HG03280 (cell line): ENCODE results near the gene PPP2R3B.

Experiments used
- ATAC-seq: cut with Tn5 transposase; IDR thresholded peaks from one replicate; pipeline ENCODE4 v1.9.1; 2021; ENCODE audit warnings: mild to moderate bottlenecking, moderate library complexity; ENCODE audit not compliant: unreplicated experiment

The PPP2R3B gene

DNA sequence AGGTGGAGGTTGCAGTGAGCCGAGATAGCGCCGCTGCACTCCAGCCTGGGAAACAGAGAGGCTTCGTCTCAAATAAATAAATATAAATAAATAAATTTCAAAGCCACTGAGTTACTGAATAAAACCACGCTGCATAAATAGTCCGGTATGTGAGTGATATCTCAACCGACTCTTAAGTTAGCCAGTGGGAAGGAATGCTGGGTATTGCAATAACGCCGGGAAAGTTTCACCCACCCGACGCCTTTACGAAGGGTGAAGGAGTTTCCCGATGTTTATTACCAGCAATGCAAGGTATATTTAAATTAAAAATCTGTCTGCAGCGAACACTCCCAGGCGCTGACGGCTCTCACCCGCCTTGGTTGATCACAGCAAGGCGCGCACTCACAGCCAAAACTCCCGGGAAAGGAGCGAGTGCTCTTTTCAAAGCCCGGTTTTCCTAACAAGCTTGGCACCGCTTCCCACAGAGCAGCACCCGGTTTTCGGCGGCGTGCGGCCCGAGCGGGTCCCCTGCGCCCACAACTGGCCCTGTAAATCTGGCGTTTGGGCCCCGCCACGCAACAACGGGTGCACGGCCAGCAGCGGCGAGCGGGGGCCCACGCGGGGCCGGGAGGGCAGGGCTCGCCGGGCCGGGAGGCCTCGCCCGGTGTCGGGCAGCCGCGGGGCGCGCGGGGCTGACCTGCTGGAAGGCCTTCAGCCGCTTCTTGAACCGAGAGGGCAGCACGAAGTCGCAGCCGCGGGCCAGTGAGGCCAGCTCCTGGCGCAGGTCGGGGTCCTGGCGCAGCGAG lies 13.7 kb downstream of the PPP2R3B start:
- ATAC-seq: no peak

DNA sequence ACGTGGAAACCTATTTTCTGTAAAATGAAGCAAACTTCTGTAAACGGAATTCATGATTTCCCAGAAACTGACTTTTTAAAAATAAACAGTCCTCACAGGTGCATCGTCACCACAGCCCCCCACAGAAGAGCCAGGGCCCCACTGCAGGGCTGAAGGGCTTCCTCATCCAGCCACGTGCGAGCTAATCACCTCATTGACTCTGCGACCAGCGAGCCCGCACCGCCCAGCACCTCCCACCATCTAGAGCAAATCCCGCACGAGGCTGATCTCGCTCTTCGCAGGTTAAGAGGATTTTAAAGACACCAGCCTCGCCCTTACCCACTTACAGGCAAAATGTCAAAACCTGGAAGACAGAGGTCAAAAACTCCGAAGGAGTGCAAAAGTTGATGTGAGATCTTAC lies 14.8 kb downstream of the PPP2R3B start:
- ATAC-seq: no peak

DNA sequence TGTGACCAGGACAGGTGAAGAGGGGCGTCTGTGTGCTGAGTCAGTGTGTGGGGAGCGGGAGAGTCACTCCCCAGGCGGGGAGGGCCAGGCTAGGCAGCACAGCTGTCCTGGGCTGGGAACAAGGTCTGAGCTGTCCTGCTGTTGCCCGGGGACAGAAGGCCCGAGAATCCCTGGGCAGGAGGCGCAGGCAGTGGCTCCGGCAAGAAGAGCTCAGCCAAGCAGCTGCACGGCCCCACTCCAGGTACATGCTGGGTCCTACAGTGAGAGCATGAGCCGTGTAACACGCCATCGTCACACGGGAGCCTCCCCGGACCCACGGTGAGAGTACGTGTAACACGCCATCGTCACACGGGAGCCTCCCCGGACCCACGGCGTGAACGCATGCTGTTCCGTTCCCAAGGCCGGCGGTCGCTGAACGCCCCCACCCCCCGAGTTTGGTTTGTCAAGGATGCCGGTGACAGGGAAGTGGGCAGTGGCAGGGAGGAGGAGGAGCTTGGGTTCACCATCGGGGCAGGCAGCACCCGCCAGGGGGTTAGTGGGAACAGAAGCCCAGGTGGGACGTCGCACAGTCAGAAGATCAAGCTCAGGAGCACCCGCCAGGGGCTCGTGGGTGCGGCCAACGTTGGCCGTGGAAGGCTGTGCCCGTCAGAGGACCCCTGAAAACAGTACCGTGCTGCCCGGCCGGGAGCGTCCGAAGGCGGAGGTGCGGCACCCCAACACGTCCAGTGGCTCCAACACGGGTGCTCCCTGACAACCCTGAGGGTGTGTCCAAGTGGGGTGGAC lies 15.6 kb downstream of the PPP2R3B start:
- no peak for ATAC-seq

DNA sequence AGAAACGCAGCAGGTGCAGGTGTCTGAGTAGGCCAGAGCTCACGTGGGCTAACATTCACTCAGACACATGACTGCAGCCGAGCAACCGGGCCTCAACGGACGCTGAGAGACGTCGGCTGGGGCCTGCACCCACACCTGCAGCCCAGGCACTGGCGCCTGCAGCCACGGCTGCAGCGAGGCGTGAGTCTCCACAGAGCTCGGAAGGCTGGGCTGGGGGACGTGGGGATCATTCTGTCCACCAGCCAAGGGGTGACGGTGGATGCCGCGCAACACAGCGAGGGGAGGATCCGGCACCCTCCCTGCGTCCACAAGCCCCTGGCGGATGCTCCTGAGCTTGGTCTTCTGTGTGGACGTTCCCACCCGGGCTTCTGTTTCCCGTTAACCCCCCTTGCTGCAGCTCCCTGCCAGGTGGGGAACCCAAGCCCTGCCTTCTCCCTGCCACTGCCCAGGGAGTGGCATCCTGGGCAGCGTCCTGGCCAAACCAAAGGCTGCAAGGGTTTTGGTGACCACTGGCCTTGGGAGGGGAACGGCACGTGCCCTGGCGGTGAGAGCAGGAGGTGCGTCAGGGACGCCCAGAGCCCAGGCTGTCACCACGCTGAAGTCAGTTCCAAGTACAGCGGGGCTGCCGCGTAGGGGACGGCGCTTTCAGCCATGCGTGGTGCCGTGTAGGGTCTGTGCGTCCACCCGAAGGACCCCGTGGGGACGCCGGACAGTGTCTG lies 16.3 kb downstream of the PPP2R3B start:
- ATAC-seq: no peak

DNA sequence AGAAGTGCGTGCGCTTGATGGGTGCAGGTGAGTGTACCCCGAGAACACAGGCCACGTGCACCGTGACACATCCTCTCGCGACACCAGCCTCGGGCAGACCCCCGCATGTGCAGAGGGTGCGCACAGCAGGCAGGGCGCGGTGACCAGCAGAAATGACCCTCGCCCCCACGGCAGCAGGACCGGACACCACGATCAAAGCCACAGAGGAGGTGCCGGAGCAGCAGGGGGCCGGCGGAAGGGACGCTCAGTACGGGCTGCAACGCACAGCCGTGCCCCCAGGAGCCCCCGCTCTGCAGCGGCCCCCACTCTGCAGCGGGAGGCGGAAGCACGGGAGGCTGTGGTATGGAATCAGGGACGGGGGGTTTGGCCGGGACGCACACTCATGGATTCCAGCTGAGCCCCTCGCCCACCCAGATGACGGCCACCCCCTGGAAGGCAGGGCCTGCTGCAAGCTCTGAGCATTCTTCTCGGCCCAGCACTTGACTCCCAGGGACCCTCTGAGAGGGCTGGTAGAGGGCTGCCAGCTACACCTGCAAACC lies 17.1 kb downstream of the PPP2R3B start:
- ATAC-seq: no peak

DNA sequence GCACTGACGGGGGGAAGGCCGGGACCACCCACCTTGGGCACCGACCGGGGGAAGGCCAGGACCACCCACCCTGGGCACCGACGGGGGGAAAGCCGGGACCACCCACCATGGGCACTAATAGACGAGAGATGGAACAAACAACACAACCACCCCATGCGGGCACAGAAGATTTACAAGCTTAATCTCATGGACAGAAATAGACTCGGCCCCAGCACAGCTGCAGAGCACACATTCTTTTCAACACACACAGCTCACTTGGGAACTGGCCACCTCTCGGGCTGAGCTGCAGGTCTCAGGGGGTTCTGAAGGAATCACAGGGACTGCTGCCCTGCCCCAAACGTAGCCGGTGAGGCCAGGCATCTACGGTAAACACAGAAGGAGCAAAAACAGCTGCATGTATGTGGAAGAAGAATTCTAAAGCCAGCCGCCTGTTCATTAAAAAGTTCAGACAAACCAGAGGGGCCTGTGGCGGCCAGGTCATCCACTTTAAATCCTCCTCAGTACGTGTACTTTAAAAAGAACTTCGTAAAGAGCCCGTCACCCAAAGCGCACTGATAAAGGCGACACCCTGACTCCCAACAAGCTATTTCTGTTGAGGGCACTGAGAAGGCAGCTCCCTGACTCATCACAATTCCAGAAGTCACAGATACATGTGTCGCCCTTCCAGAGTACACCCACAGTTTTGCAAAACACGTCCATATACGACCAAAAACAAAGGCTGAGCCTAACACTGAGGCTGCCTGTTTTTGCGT lies 17.7 kb downstream of the PPP2R3B start:
- no peak for ATAC-seq

DNA sequence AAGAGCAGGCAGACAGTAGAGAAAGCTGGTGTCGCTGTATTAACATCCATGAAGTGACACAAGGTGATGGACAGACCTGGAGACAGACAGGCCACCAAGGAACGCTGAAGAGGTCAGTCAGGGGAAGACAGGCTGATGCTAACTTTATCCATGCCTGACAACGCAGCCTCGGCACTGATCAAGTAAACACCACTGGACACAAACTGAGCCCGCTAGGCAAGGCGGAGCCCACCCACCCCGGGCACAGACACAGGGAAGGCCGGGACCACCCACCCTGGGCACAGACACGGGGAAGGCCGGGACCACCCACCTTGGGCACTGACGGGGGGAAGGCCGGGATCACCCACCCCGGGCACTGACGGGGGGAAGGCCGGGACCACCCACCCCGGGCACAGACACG lies 18.8 kb downstream of the PPP2R3B start:
- no peak for ATAC-seq

DNA sequence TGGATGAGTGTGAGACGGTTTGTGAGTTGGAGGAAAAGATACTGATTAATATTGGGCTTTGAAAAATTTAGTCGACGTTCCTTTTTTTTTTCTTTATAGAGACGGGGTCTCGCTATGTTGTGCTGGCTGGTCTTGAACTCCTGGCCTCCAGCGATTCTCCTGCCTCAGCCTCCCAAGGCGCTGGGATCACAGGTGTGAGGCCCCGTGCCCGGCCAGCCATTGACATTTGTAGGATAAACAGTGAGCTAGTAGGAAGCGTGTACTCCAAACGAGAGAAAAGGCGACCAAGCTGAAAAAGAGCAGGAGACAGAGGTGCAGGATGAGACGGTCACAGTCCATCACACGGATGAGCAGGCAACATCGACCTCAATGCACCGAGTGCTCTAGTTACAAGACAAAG lies 19.4 kb downstream of the PPP2R3B start:
- no peak for ATAC-seq

DNA sequence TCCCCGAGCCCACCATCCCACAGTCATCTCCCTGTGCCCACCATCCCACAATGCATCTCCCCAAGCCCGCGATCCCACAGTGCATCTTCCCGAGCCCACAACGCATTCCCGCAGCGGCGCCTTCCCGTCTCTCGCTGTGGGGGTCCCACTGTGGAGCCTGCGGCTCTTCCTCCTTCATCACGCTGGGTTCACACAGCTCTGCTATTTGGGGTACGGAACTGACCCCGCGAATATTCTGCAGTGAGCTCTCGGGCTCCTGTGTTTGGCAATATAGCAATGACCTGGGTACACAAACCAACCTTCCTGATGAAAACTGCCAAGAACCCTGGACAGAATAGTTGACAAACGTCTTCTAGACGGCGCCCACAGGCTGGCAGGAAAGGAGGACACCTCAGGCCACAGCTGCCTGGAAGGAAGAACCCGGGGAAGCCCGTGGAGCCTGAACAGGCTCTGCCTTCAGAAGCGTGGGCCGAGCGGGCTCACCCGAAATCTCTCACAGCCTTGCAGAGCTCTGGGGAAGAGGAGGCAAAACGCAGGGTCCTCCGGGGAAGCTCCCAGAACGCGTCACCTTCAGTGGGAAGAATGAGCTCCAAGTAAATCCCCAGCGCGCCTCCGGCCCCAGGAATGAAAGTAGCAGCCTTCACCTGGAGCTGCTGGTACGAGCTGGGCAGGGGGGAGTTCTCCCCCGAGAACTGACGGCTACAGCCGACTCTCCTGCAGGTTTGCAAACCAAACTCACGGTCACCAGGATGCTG lies 22.9 kb downstream of the PPP2R3B start:
- no peak for ATAC-seq

DNA sequence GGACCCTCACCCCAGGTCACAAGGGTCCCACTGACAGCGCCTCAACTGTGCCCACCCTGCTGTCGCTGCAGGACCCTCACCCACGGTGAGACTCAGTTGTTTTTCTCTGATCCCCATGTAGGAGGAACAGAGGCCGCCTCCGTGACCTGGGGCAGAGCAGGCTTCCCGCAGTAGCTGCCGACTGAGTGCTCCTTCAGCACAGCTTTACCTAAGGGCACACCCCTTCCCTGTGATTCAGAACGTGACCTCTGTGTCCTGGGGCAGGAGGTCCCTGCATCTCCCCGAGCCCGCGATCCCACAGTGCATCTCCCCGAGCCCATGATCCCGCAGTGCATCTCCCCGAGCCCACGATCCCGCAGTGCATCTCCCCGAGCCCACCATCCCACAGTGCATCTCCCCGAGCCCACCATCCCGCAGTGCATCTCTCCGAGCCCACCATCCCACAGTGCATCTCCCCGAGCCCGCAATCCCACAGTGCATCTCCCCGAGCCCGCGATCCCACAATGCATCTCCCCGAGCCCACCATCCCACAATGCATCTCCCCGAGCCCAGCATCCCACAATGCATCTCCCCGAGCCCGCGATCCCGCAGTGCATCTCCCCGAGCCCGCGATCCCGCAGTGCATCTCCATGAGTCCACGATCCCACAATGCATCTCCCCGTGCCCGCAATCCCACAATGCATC lies 23.6 kb downstream of the PPP2R3B start:
- ATAC-seq: no peak

DNA sequence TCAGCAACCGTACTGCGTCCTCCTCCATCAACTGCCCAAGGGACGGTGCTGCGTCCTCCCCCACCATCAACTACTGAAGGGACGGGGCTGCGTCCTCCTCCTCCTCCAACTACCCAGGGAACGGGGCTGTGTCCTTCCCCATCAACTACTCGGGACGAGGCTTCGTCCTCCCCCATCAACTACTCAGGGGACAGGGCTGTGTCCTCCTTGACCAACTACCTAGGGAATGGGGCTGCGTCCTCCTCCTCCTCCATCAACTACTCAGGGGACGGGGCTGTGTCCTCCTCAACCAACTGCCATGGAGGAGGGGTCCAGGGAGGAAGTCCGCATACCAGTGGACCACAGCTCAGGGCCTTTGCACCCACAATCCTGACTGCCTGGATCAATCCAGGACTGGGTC lies 24.4 kb downstream of the PPP2R3B start:
- no peak for ATAC-seq

DNA sequence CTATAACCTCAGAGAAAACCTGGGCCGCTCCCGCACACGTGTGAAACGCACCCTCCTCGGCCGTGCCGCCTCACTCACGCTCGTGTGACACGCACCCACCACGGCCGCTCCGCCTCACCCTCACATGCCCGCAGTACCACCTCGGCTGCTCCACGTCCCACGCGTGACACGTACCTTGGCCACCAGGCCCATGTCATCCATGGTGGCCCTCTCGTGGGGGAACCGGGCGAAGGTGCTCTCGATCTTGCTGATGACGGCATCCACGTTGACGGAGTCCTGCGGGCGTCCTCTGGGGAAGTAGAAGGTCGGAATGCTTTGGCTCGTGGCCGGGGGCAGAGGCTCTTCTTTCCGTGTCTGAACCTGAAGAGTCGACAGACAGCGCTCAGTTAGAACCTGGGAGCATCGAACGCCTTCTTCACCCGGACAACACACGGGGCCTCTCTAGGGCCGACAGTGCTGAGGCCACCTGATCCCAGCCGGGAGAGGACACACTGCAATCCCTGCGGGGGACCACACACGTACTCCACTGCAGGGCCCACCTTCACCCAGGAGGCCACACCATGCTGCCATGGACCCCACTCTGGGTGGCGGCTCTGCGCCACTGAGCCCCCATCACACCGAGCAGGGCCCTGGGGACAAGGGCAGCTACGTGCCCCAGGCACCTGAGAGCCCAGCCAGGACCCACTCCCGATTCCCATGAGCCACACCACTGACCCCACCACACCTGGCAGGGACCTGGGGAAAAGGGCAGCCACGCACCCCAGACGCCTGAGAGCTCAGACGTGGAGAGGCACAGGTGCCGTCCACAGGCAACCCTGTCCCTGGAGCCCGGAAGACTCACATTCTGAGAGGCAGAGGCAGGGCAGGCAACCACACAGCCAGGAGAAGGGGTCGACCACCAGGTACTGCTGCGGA lies 25.2 kb downstream of the PPP2R3B start:
- no peak for ATAC-seq

DNA sequence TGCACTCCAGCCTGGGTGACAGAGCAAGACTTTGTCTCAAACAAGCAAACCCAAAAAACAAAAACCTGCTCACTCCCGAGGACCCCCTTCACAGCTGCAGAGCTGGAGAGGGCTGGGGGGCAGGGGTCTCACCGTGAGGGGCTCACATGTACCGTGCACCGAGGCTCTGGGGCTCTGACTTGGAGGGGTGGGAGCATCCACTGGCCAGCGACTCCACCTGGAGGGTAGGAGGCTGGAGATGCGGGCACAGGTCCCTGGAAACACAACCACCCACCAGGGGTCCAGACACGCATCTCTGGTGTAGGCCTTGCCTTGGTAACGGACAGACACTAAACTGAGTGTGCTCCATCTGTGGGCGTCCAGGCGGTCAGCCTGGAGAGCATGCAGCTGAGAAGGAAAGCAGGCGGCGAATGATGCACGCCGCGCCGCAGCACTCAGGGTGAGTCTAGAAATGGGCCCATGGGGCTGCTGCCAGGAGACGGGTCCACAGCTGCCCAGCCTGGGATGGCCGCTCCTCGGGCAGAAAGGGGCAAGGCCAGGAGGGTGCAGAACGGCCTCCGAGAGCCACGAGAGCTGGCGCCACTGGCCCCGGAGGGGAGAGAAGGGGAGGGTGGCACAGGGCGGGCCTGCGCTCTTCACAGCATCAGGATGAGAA lies 26.1 kb downstream of the PPP2R3B start:
- no peak for ATAC-seq

DNA sequence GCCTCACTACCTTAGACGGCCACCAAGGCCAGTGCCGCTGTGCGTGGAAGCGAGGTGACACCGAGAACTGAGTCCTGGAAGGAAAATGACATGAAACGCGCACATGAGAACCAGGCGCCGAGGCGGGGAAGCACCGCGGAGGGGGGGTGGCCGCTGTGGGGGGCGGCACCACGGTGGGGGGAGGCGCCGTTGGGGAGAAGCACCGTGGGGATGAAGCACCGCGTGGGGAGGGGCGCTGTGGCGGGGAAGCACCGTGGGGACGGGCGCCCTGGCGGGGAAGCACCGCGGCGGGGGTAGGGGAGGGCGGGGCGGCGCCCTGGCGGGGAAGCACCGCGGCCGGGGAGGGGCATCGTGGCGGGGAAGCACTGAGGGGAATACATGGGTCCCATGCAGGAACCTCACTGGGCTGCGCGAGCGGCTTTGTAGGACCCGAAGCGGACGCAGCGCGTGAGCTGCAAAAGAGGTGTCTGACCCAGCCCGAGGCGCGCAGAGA lies 28.0 kb downstream of the PPP2R3B start:
- no peak for ATAC-seq

DNA sequence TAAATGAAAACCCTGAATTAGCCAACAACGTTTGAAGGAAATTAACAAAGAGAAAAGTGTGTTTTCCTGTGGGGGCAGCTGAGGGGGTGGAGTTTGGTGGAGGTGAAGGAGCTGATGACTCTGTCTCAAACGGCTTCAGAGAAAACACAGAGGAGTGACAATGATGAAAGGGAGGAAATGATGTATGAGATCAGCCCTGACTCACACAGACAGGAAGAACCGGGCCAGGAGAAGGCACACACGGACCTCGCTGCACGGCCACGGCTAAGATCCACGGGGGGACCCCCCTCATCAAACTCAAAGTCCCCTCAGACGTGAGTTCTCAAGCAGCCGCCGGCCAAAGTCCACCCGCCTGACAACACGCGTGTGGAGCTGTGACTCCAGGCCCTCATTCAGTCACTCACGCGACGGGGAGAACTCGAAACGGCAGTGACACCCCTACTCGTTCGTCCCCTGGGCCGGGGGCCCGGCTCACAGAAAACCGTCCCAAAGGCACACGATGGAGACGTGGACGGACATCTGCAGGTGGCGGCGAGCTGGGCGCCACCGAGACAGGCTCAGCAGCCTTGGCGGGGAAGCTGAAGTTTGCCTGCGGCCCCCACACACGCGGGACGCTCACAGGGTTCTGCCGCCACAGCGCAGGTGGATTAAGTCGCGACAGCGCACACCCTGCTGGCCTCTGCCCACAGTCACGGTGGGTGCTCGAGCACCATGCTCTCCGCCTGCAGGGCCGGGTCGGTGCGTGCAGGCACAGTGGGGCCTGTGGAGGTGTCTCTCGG lies 28.8 kb downstream of the PPP2R3B start:
- ATAC-seq: no peak

DNA sequence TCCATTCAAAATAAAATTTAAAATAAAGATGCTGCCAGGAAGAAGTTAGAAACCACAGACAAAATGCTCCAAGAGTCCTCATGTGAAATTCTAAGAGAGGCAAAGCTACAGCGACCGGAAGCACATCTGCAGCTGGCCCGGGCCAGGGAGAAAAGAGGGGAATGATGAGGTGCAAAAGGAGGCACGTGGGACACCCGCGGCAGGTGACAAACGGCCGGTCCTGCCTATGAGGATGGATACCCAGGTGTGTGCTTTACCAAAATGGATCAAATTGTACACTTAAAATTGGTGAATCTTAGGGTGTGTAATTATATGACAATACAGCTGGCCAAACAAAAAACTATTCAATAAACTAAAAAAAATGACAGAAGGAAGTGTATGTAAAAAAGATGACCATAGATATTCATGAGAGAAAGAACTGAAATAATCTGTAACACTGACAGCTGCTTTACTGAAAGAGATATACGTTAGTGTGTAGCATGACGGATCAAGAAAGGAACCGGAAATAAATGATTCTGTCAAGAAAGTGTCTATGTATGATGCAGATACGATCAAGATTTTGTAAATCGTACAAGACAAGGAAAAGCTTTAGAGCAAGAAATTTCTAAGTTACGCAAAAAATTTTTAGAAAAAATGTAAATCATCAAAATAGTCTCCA lies 29.5 kb downstream of the PPP2R3B start:
- ATAC-seq: no peak
